Upper lobe of right lung (tissue), 1 donor: ENCODE measurements around the gene H2BK1. TPM values are rescaled to one million over a fixed set of nuclear protein-coding genes. Genes with fewer than 3 reads are reported as not detected.

ENCODE experiments used
- ATAC-seq: fragments of 200-7000 bp; cut with Tn5 transposase; one replicate; pipeline ENCODE4 v1.9.1; 2020; ENCODE audit warnings: mild to moderate bottlenecking, moderate library complexity
- DNase-seq: peaks from one replicate; pipeline ENCODE4 v3.0.0-alpha.2; 2020
- H3K27ac ChIP-seq: fragments of 200-600 bp; one replicate; pipeline ENCODE4 v1.8.0; 2022
- H3K27me3 ChIP-seq: fragments of 200-600 bp; one replicate; pipeline ENCODE4 v1.8.0; 2022; ENCODE audit warnings: mild to moderate bottlenecking
- H3K36me3 ChIP-seq: fragments of 200-600 bp; one replicate; pipeline ENCODE4 v1.8.0; 2022
- H3K4me1 ChIP-seq: fragments of 200-600 bp; one replicate; pipeline ENCODE4 v1.8.0; 2022
- H3K4me3 ChIP-seq: fragments of 200-600 bp; one replicate; pipeline ENCODE4 v1.8.0; 2022; ENCODE audit warnings: mild to moderate bottlenecking
- H3K9me3 ChIP-seq: fragments of 200-600 bp; one replicate; pipeline ENCODE4 v1.8.0; 2022
- CTCF ChIP-seq: fragments of 200-600 bp; IDR thresholded peaks from one replicate; pipeline ENCODE4 v1.8.0; 2022; ENCODE audit warnings: antibody characterized with exemption
- intact Hi-C: fragments of 100-400 bp; cut with DNase I; formaldehyde crosslinking; loops from one replicate; pipeline ENCODE4 v1.11.0; 2022
- total RNA-seq: library from RNA; stranded (reverse); fragmentation: NEBNext Ultra II Directional; extraction: Animal tissue kit (Norgen Biotek cat#: 25700); gene quantifications from one replicate; pipeline ENCODE4 v1.2.1, GENCODE V29; 2021
- donor health status: DM: no; HTN: yes; CAD: no; lungs with severe emphysema.

The H2BK1 gene
- total RNA-seq, 1 donor from 2014 or later: not detected

DNA sequence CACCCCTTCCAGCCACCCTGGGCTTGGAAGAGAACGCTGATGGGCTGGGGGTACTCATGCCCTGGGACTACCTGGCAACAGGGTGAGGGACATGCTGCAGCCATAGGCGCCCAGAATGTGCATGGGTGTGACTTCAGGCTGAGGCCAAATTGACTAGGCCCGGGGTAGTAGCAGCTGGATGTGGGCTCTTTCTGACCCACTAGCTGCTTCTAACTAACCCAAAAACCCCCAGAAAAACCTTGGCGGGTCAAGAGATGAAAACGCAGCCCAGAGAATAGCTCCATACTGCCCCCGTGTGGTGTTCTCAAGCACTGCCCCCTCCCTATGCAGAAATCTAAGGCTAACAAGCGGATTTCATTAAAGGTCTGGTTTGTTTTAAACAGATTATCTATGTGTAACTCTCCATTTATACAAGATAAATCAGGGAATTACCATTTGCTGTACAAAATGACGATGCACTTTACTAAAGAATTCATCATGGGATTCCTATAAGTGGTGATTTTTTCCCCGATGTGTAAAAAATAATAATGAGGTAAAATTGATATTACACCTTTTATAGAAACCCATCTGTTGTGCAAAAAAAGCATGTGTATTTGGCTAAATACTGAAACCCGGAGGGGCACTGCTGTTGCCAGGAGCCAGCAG, 34.0 kb upstream of the H2BK1 start:
- H3K36me3 ChIP-seq: peaks cover 29% of the 10 kb centered on the region
- ATAC-seq (peak; percentile 29), DNase-seq (no peak)
- intact Hi-C loops: loop anchor here (10.0 kb wide), 1 partner anchor 60 kb away; no protein-coding TSS in a partner anchor
- no peak overlapping the region for H3K4me3 ChIP-seq
- peaks cover 23% of the 10 kb centered on the region for H3K27me3 ChIP-seq
- TF ChIP-seq CTCF: peak; percentile 91
- no peaks in the 10 kb centered on the region for H3K9me3 ChIP-seq
- peaks cover 30% of the 10 kb centered on the region for H3K4me1 ChIP-seq
- no peak overlapping the region for H3K27ac ChIP-seq

GRCh38 chr7:151243408-151244195, 33.3 kb upstream of the H2BK1 start:
- intact Hi-C loops: loop anchor here (10.0 kb wide), 1 partner anchor 61 kb away; no protein-coding TSS in a partner anchor
- no peak overlapping the region for H3K27ac ChIP-seq
- ATAC-seq (no peak), DNase-seq (peak; percentile 48)
- H3K9me3 ChIP-seq: no peaks in the 10 kb centered on the region
- H3K4me3 ChIP-seq: no peak overlapping the region
- peaks cover 36% of the 10 kb centered on the region for H3K36me3 ChIP-seq
- TF ChIP-seq CTCF: no peak
- H3K4me1 ChIP-seq: peaks cover 30% of the 10 kb centered on the region
- H3K27me3 ChIP-seq: peaks cover 23% of the 10 kb centered on the region

- no peak for ATAC-seq
- TF ChIP-seq CTCF: no peak
- peak; percentile 54 for DNase-seq
Observed at GRCh38 chr7:151243045-151243349, 32.7 kb upstream of the H2BK1 start.

GRCh38 chr7:151242159-151243044, 32.1 kb upstream of the H2BK1 start:
- no peak for TF ChIP-seq CTCF
- Histone ChIP-seq H3K4me3 (no peak overlapping the region), H3K4me1 (peaks cover 26% of the 10 kb centered on the region), H3K9me3 (no peaks in the 10 kb centered on the region), H3K36me3 (peaks cover 48% of the 10 kb centered on the region), H3K27ac (no peak overlapping the region), H3K27me3 (peaks cover 23% of the 10 kb centered on the region)
- intact Hi-C loops: loop anchor here (10.0 kb wide), 1 partner anchor 62 kb away; no protein-coding TSS in a partner anchor
- ATAC-seq (no peak), DNase-seq (no peak)

More at GRCh38 chr7:151243045-151243349, 32.7 kb upstream of the H2BK1 start:
- H3K9me3 ChIP-seq: no peaks in the 10 kb centered on the region
- no peak overlapping the region for H3K4me3 ChIP-seq
- H3K27ac ChIP-seq: no peak overlapping the region
- intact Hi-C loops: loop anchor here (10.0 kb wide), 1 partner anchor 62 kb away; no protein-coding TSS in a partner anchor
- H3K36me3 ChIP-seq: peaks cover 42% of the 10 kb centered on the region
- peaks cover 30% of the 10 kb centered on the region for H3K4me1 ChIP-seq
- peaks cover 23% of the 10 kb centered on the region for H3K27me3 ChIP-seq

- peaks cover 18% of the 10 kb centered on the region for H3K27me3 ChIP-seq
- H3K27ac ChIP-seq: no peak overlapping the region
- intact Hi-C loops: loop anchor here (10.0 kb wide), 1 partner anchor 63 kb away; no protein-coding TSS in a partner anchor
- H3K36me3 ChIP-seq: peaks cover 55% of the 10 kb centered on the region
- H3K4me1 ChIP-seq: peaks cover 26% of the 10 kb centered on the region
- no peak overlapping the region for H3K4me3 ChIP-seq
- H3K9me3 ChIP-seq: no peaks in the 10 kb centered on the region
- ATAC-seq: no peak
- no peak for TF ChIP-seq CTCF
- DNase-seq: no peak
Observed at GRCh38 chr7:151241755-151242096, 31.4 kb upstream of the H2BK1 start.
